Lower leg skin (tissue), 3 donors: Measurements from ENCODE around the gene ITIH4.

Experiments used
- POLR2A ChIP-seq, 2 donors: fragments of 450-650 bp; IDR thresholded peaks; one replicate each; pipeline ENCODE4 v1.6.1; 2016 to 2017; ENCODE audit warnings: antibody characterized with exemption in 2 of 2, mild to moderate bottlenecking in 1 of 2, moderate library complexity in 1 of 2
- TF ChIP-seq, protein P1 (sequence below), 3 donors: fragments of 450-650 bp; IDR thresholded peaks; one replicate each; pipeline ENCODE4 v1.5.1; 2016; ENCODE audit warnings: antibody characterized with exemption in 3 of 3, mild to moderate bottlenecking in 3 of 3, moderate library complexity in 2 of 3

DNA sequence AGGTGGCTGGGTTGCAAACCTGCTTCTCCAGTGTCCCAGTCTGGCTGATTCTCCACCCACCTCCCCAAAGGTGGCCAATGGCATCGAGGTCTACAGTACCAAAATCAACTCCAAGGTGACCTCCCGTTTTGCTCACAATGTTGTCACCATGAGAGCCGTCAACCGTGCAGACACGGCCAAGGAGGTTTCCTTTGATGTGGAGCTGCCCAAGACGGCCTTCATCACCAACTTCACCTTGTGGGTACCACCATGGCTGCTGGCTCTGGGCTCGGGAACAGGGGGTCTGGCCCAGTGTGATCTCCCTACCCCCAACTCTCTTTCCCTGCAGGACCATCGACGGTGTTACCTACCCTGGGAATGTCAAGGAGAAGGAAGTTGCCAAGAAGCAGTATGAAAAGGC, 34.1 kb downstream of the ITIH4 start:
- TF ChIP-seq, protein P1, sequence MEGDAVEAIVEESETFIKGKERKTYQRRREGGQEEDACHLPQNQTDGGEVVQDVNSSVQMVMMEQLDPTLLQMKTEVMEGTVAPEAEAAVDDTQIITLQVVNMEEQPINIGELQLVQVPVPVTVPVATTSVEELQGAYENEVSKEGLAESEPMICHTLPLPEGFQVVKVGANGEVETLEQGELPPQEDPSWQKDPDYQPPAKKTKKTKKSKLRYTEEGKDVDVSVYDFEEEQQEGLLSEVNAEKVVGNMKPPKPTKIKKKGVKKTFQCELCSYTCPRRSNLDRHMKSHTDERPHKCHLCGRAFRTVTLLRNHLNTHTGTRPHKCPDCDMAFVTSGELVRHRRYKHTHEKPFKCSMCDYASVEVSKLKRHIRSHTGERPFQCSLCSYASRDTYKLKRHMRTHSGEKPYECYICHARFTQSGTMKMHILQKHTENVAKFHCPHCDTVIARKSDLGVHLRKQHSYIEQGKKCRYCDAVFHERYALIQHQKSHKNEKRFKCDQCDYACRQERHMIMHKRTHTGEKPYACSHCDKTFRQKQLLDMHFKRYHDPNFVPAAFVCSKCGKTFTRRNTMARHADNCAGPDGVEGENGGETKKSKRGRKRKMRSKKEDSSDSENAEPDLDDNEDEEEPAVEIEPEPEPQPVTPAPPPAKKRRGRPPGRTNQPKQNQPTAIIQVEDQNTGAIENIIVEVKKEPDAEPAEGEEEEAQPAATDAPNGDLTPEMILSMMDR (IDR thresholded peaks at IDR 0.05) = no peak
- TF ChIP-seq POLR2A (IDR thresholded peaks at IDR 0.05) = no peak
